Stimulated activated CD4-positive, alpha-beta T cell treated with anti-CD3 and anti-CD28 coated beads, Interleukin-4, amount 100 ng/mL, for 1 hour (primary cell): Measurements from ENCODE around the gene SCGN.

Source experiments
- DNase-seq: peaks from one replicate; pipeline ENCODE4 v3.0.0-alpha.2; 2020

The SCGN gene

GRCh38 chr6:25640891-25641290 is 11.1 kb upstream of the SCGN start:
- no peak for DNase-seq

DNA sequence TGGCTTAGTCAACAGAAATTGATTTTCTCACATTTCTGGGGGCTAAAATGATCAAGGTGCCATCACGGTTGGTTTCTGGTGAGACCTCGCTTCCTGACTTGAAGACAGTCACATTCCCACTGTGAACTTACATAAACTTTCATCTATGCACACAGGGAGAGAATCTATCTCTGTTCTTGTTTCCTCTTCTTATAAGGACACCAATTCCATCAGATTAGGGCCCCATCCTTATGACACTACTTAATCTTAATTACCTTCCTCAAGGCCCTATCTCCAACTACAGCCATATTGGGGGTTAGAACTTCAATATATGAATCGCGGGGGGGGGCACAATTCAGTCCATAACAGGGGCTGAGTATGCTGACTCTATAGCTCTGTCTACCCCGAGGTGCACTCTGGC is 10.6 kb upstream of the SCGN start:
- no peak for DNase-seq

DNA sequence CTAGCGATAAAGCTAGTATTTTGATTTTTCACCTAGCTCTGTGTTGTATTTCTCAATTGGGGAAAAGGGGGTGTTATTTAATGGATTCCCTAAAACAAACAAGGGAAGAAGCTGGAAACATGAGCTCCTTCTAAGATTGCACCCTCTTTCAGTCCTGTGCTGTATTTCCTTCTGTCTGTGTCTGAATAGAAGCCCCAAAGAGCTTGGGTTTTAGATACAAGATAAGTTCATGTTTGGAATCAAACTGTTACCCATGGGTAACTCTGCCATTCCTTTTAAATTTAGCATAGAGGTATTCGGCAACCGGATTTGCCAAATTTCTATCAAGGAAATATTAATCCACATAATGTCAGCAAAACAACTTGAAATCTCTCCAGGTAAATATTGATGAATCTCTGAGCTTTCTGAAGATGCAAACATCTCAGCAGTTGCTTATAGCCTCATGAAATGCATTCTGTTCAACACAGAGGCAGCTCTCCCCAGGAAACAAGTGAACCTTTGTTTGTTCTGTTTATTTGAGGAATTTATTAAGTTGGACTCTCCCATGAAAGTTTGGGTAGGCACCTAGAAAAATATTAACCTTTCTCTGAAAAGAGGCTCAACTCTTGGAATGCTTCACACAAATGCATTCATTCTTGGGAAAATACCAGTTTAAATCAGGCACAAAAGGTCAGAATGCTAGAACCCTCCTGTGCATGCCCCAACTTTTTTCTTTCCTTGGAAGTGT is 9.9 kb upstream of the SCGN start:
- no peak for DNase-seq

GRCh38 chr6:25642667-25643328 is 9.2 kb upstream of the SCGN start:
- no peak for DNase-seq

GRCh38 chr6:25645916-25646315 is 6.1 kb upstream of the SCGN start:
- DNase-seq = no peak

- no peak for DNase-seq
These were observed 2.4 kb upstream of the SCGN start for GRCh38 chr6:25649611-25650010.

- DNase-seq = no peak
These were observed 3.7 kb downstream of the SCGN start for GRCh38 chr6:25655723-25656122.

GRCh38 chr6:25659633-25660368 is 7.8 kb downstream of the SCGN start:
- no peak for DNase-seq

GRCh38 chr6:25660512-25660911 is 8.5 kb downstream of the SCGN start:
- DNase-seq = peak; percentile 2

DNA sequence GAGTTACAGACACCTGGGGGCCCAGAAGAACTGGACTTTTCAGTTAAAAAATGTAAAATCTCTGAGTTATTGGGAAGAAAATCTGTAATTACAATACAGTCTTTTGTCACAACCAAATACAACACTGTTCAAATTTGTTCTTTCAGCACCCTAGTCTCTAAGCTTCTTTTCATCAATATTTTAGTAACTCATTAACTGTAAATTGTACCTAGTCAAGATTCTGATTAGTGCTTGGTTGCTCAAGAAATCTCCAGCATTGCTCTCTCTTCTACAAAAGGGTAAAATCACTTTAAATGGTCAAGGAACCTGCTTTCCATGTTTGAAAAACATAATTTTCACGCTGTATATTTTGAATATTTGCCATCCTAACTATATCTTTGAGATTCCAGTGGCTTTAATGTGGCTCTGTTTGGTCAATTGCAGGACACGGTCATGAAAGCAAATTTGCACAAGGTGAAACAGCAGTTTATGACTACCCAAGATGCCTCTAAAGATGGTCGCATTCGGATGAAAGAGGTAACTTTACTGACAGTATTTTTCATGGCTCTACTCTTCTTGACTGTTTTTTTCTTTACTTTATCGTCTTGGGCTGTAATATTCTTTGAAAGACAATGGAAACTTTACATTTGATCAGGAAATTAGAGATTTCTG is 9.2 kb downstream of the SCGN start:
- no peak for DNase-seq

- DNase-seq = no peak
These were observed 13.4 kb downstream of the SCGN start for GRCh38 chr6:25665455-25665854.

GRCh38 chr6:25669413-25669812 is 17.4 kb downstream of the SCGN start:
- DNase-seq = no peak

- DNase-seq = no peak
These were observed 18.2 kb downstream of the SCGN start for GRCh38 chr6:25670208-25670607.

DNA sequence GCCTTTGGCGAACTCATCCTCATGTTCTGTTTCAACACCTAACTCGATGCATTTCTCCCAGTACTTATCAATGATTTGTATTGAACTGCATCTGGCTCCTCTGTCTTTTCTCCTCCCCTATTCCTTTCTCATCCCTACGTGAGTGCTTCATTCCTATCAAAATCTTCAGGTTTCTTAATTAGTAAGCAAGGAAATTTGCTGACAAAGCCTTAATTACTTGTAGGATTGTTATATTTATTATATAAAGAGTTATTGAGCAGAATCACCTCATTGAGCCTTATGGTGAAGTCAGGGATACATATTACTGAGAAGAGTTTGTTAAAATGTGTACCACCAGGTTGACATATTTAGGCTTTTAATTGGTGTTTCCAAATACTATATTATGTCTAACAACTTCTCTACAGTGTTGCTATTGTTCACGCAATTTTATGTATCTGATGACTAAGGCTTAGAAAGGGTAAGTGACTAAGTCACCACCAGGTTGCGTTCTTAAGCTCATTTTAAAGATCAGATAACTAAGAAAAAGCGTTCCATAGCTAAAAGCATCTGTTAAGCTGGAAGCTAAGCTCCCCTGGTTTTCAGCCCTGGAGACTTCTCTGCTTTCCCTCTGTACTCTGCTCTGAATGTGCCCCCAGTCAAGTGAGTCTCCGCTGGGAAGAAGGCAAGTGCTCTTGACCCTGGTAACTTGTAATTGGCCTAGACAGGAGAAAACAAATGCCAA is 18.9 kb downstream of the SCGN start:
- DNase-seq = no peak

DNA sequence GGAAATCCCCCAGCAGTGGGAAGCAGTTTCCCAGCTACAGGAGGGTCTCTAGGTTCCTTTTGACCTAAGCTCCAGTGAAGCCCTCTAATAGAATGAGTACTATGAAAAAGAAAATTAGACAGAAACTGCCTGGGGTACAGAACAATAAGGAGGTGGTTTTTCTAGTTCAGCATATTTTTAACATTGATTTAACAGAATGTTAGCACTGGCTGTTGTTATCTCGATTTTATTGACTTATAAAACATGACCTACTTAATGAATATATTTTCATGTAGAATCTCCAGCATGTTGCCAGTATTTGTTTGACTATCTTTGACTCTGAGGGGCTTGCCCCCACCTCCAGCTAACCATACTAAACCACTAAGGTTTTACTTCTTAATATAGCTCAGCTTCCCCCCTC is 19.6 kb downstream of the SCGN start:
- DNase-seq = no peak

DNA sequence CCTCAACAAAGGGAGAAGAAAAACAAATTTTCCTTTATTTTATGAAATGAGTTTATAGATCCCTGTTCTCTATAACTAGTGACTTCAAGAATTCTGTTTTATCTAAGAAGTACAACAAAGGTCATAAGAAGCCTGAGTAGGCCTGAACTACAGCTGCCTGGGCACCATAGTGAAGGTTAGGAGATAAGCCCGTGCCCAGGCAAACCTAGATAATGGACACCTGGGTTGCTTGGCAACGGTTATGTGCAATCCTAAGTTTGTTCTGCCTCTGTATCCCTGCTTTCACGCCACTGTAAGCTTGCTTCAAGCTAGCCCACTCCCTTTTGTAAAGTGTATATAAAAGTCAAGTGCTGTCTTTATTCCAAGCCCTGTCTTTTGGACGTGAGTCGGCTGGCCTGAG is 23.2 kb downstream of the SCGN start:
- no peak for DNase-seq

GRCh38 chr6:25676775-25677174 is 24.8 kb downstream of the SCGN start:
- no peak for DNase-seq

DNA sequence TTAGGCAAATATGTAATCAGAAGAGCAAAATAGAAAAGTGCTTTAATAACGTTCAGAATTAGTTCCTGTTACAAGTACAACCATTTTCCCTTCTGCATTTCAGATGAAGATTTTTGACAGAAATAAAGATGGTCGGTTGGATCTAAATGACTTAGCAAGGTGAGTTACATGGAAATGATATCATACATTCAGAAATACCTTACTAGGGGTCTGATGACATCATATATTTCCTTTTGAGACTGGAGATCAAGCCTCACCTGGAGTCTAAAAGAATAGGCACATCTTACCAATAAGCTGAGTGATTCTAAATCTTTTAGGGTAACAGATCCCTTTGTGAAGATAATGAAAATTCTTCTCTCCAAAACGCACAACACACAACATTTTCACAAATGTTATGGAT is 29.8 kb downstream of the SCGN start:
- no peak for DNase-seq

- no peak for DNase-seq
These were observed 30.3 kb downstream of the SCGN start for GRCh38 chr6:25682324-25682723.

DNA sequence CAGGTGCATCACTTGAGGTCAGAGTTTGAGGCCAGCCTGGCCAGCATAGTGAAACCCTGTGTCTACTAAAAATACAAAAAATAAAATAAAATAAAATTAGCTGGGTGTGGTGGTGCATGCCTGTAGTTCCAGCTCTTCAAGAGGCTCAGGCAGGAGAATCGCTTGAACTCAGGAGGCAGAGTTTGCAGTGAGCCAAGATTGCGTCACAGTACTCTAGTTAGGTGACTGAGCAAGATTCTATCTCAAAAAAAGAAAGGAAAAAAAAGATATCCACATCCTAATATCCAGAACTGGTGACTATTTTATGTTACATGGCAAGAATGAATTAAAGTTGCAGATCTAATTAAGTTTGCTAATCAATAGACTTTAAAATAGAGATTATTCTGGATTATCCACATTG is 32.5 kb downstream of the SCGN start:
- DNase-seq = no peak

GRCh38 chr6:25685251-25685650 is 33.2 kb downstream of the SCGN start:
- no peak for DNase-seq

DNA sequence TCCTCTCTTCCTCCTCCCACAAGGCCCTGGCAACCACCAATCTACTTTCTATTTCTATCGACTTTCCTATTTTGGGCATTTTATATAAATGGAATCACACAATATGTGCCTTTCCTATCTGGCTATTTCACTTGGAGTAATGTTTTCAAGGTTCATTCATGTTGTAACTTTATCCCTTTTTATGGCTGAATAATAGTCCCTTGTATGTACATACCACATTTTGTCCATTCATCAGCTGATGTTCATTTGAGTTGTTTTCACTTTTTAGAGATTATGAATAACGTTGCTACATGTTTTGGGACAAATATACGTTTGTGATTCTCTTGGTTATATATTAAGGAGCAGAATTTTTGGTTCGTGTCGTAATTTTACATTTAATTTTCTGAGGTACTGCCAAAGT is 33.9 kb downstream of the SCGN start:
- DNase-seq = no peak

DNA sequence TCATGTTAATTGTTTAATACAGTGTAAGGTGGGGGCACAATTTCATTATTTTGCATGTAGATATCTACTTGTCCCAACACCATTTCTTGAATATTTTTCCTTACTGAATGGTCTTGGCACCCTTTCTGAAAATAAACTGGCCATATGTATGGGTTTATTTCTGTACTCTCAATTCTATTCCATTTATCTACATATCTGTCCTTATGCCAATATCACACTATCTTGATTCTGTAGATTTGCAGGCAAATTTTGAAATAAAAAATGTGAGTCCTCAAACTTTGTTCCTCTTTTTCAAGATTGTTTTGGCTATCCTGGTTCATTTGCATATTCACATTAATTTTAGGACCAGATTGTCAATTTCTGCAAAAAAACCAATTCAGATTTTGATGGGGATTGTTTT is 34.8 kb downstream of the SCGN start:
- no peak for DNase-seq
